Erythroblast (primary cell): Measurements from ENCODE around the gene CAMKV.
A peak's percentile ranks its signal among the peaks of the same experiment; 100 is the strongest.
"Not testable (repeated sequence)": the region's sequence is repeated elsewhere in the genome, so short reads cannot be mapped to it uniquely, and the experiment has no call there.

ENCODE experiments used
- DNase-seq, 2 experiments: peaks; one replicate each; lab custom pipeline; 2025; lab: John Stamatoyannopoulos, UW
- GATA1 ChIP-seq: IDR thresholded peaks from 2 replicates; pipeline ENCODE4 v1.6.1; 2011; ENCODE audit warnings: low read depth, mild to moderate bottlenecking, control low read depth, low read length, moderate library complexity
- POLR2A ChIP-seq: IDR thresholded peaks from 2 replicates; pipeline ENCODE4 v1.6.1; 2011; ENCODE audit warnings: mild to moderate bottlenecking, low read length

Gene CAMKV

GRCh38 chr3:49855662-49856061 is 14.0 kb downstream of the CAMKV start:
- peak in 1 of 2 experiments; percentile 25 for DNase-seq

GRCh38 chr3:49845694-49846093 is 24.0 kb downstream of the CAMKV start:
- DNase-seq, result no peak
- TF ChIP-seq GATA1 (no peak), POLR2A (no peak)

More at GRCh38 chr3:49855662-49856061, 14.0 kb downstream of the CAMKV start:
- TF ChIP-seq GATA1 (no peak), POLR2A (no peak)

- DNase-seq, result no peak
- no peak for TF ChIP-seq GATA1
- no peak for TF ChIP-seq POLR2A
Measured at GRCh38 chr3:49844464-49845183, 25.1 kb downstream of the CAMKV start.

GRCh38 chr3:49842843-49843517 is 26.7 kb downstream of the CAMKV start:
- TF ChIP-seq GATA1, result no peak
- no peak for TF ChIP-seq POLR2A
- DNase-seq, result no peak

GRCh38 chr3:49841806-49842205 is 27.9 kb downstream of the CAMKV start:
- no peak for DNase-seq
- TF ChIP-seq GATA1, result no peak
- TF ChIP-seq POLR2A, result no peak

GRCh38 chr3:49841126-49841696 is 28.5 kb downstream of the CAMKV start:
- DNase-seq, result peak; percentile 47 to 57
- TF ChIP-seq POLR2A, result no peak
- no peak for TF ChIP-seq GATA1

- no peak for DNase-seq
- TF ChIP-seq GATA1, result no peak
- TF ChIP-seq POLR2A, result no peak
Measured at GRCh38 chr3:49840388-49840787, 29.3 kb downstream of the CAMKV start.

GRCh38 chr3:49839193-49839809 is 30.4 kb downstream of the CAMKV start:
- peak; percentile 82 to 91 for DNase-seq
- no peak for TF ChIP-seq GATA1
- no peak for TF ChIP-seq POLR2A

- DNase-seq, result no peak
- TF ChIP-seq GATA1, result no peak
- TF ChIP-seq POLR2A, result no peak
Measured at GRCh38 chr3:49831341-49831740, 38.4 kb downstream of the CAMKV start.

- TF ChIP-seq GATA1 (no peak), POLR2A (no peak)
- no peak for DNase-seq
Measured at GRCh38 chr3:49826016-49826415, 43.7 kb downstream of the CAMKV start.

GRCh38 chr3:49823131-49823530 is 46.6 kb downstream of the CAMKV start:
- not testable (repeated sequence) for DNase-seq

- DNase-seq, result peak; percentile 51 to 55
- TF ChIP-seq POLR2A, result peak; percentile 35
- TF ChIP-seq GATA1, result no peak
Measured at GRCh38 chr3:49813497-49814174, 56.1 kb downstream of the CAMKV start, which contains the start of gene UBA7. Gene UBA7, minus strand, starts transcription at chr3:49813953. Its CDS starts 166 bp downstream, at chr3:49813787.

- DNase-seq, result no peak
- no peak for TF ChIP-seq POLR2A
- no peak for TF ChIP-seq GATA1
Measured at GRCh38 chr3:49812916-49813496, 56.7 kb downstream of the CAMKV start.
